ENCODE measurements around the gene PRSS33.

PRSS33 gene

GRCh38 chr16:2745961-2746360 lies 41.4 kb downstream of the PRSS33 start:
- no peak for DNase-seq (ENCODE audit: low read depth)
- no peak overlapping the region for H3K4me3 ChIP-seq (ENCODE audit: low read depth, low read length)
- TF ChIP-seq CTCF (IDR thresholded peaks at IDR 0.05; ENCODE audit: low read depth, low read length, missing control alignments): no peak

GRCh38 chr16:2745116-2745890 lies 42.1 kb downstream of the PRSS33 start:
- DNase-seq (ENCODE audit: low read depth): no peak
- TF ChIP-seq CTCF (IDR thresholded peaks at IDR 0.05; ENCODE audit: low read depth, low read length, missing control alignments): no peak
- H3K4me3 ChIP-seq (ENCODE audit: low read depth, low read length): no peak overlapping the region

GRCh38 chr16:2744711-2745110 lies 42.6 kb downstream of the PRSS33 start:
- TF ChIP-seq CTCF (IDR thresholded peaks at IDR 0.05; ENCODE audit: low read depth, low read length, missing control alignments): no peak
- no peak overlapping the region for H3K4me3 ChIP-seq (ENCODE audit: low read depth, low read length)
- DNase-seq (ENCODE audit: low read depth): no peak

GRCh38 chr16:2743007-2743810 lies 44.2 kb downstream of the PRSS33 start:
- no peak for TF ChIP-seq CTCF (IDR thresholded peaks at IDR 0.05; ENCODE audit: low read depth, low read length, missing control alignments)
- no peak overlapping the region for H3K4me3 ChIP-seq (ENCODE audit: low read depth, low read length)
- no peak for DNase-seq (ENCODE audit: low read depth)

- TF ChIP-seq CTCF (IDR thresholded peaks at IDR 0.05; ENCODE audit: low read depth, low read length, missing control alignments): no peak
- H3K4me3 ChIP-seq (ENCODE audit: low read depth, low read length): no peak overlapping the region
- no peak for DNase-seq (ENCODE audit: low read depth)
Observed at GRCh38 chr16:2742323-2743006, 44.9 kb downstream of the PRSS33 start.

GRCh38 chr16:2741168-2741567 lies 46.2 kb downstream of the PRSS33 start:
- H3K4me3 ChIP-seq (ENCODE audit: low read depth, low read length): no peak overlapping the region
- no peak for DNase-seq (ENCODE audit: low read depth)
- no peak for TF ChIP-seq CTCF (IDR thresholded peaks at IDR 0.05; ENCODE audit: low read depth, low read length, missing control alignments)
